Neural cell (in vitro differentiated cells): Measurements from ENCODE around the gene MTCL1. TPM values are rescaled to one million over a fixed set of nuclear protein-coding genes. Genes with fewer than 3 reads are reported as not detected.

ENCODE experiments used
- H2AFZ ChIP-seq: fragments of 200-600, 300-800 bp; sonication (generic), shearing (Covaris generic); 2 replicates; pipeline ENCODE4 v1.6.0; 2014; ENCODE audit warnings: low read depth, mild to moderate bottlenecking, antibody characterized with exemption, low read length, moderate library complexity
- H3F3A ChIP-seq: fragments of 200-600 bp; shearing (Covaris generic); 2 replicates; pipeline ENCODE4 v1.6.1; 2016; ENCODE audit warnings: mild to moderate bottlenecking, moderate library complexity, mixed read lengths, antibody characterized with exemption, low read length; ENCODE audit not compliant: insufficient read depth, poor library complexity, severe bottlenecking
- H3K27ac ChIP-seq: fragments of 200-600, 300-800 bp; sonication (generic), shearing (Covaris generic); 2 replicates; pipeline ENCODE4 v1.5.1; 2014; ENCODE audit warnings: mild to moderate bottlenecking, low read length, moderate library complexity
- H3K27me3 ChIP-seq: fragments of 300-800, 200-600 bp; sonication (generic), shearing (Covaris generic); 2 replicates; pipeline ENCODE4 v1.6.0; 2014; ENCODE audit warnings: mild to moderate bottlenecking, low read depth, low read length, moderate library complexity; ENCODE audit not compliant: insufficient read depth
- H3K36me3 ChIP-seq: fragments of 300-800, 200-600 bp; sonication (generic), shearing (Covaris generic); 2 replicates; pipeline ENCODE4 v1.5.1; 2014; ENCODE audit warnings: mild to moderate bottlenecking, antibody characterized with exemption, low read length, moderate library complexity; ENCODE audit not compliant: insufficient read depth
- H3K4me2 ChIP-seq: fragments of 300-800, 200-600 bp; sonication (generic), shearing (Covaris generic); 2 replicates; pipeline ENCODE4 v1.6.0; 2014; ENCODE audit warnings: mild to moderate bottlenecking, low read length
- H3K4me3 ChIP-seq: fragments of 300-800, 200-600 bp; sonication (generic), shearing (Covaris generic); 2 replicates; pipeline ENCODE4 v1.5.1; 2014; ENCODE audit warnings: mild to moderate bottlenecking, low read length, moderate library complexity
- H3K79me2 ChIP-seq: fragments of 200-600 bp; shearing (Covaris generic); replicated peaks from 2 replicates; pipeline ENCODE4 v1.6.0; 2014; ENCODE audit warnings: mild to moderate bottlenecking, low read length, moderate library complexity; ENCODE audit not compliant: insufficient read depth
- H3K9ac ChIP-seq: fragments of 300-800, 200-600 bp; sonication (generic), shearing (Covaris generic); 2 replicates; pipeline ENCODE4 v1.6.1; 2016; ENCODE audit warnings: mild to moderate bottlenecking, low read length, mixed read lengths
- H3K9me2 ChIP-seq: fragments of 200-600 bp; shearing (Covaris generic); 2 replicates; pipeline ENCODE4 v1.6.1; 2016; ENCODE audit warnings: mild to moderate bottlenecking, low read length, mixed read lengths; ENCODE audit not compliant: insufficient read depth
- H3K9me3 ChIP-seq: fragments of 200-600, 300-800 bp; sonication (generic), shearing (Covaris generic); 2 replicates; pipeline ENCODE4 v1.6.1; 2016; ENCODE audit warnings: mild to moderate bottlenecking, mixed run types, low read length, moderate library complexity, mixed read lengths
- H4K20me1 ChIP-seq: fragments of 200-600 bp; shearing (Covaris generic); 2 replicates; pipeline ENCODE4 v1.6.1; 2016; ENCODE audit warnings: mild to moderate bottlenecking, mixed run types; ENCODE audit not compliant: insufficient read depth
- EP300 ChIP-seq: fragments of 450-650 bp; conservative IDR thresholded peaks from 2 replicates; pipeline ENCODE4 v1.6.1; 2014; ENCODE audit warnings: antibody characterized with exemption, mild to moderate bottlenecking, moderate library complexity; ENCODE audit not compliant: poor library complexity, severe bottlenecking
- EZH2 ChIP-seq: fragments of 200-600, 300-800 bp; shearing (Covaris generic), sonication (generic); IDR thresholded peaks from 2 replicates; pipeline ENCODE4 v1.6.1; 2014; ENCODE audit warnings: antibody characterized with exemption, low read length, borderline replicate concordance, mild to moderate bottlenecking; ENCODE audit not compliant: insufficient read depth, poor library complexity, severe bottlenecking
- MXI1 ChIP-seq: fragments of 450-650 bp; conservative IDR thresholded peaks from 2 replicates; pipeline ENCODE4 v1.6.1; 2014; ENCODE audit warnings: antibody characterized with exemption, mild to moderate bottlenecking; ENCODE audit not compliant: poor library complexity, severe bottlenecking
- POLR2AphosphoS5 ChIP-seq: IDR thresholded peaks from 2 replicates; pipeline ENCODE4 v1.6.1; 2012
- RAD21 ChIP-seq: fragments of 450-650 bp; conservative IDR thresholded peaks from 2 replicates; pipeline ENCODE4 v1.6.1; 2014; ENCODE audit warnings: antibody characterized with exemption, mild to moderate bottlenecking, moderate library complexity
- SMC3 ChIP-seq: fragments of 450-650 bp; conservative IDR thresholded peaks from 2 replicates; pipeline ENCODE4 v1.6.1; 2014; ENCODE audit warnings: antibody characterized with exemption, mild to moderate bottlenecking, moderate library complexity; ENCODE audit not compliant: poor library complexity
- TAF1 ChIP-seq: IDR thresholded peaks from 2 replicates; pipeline ENCODE4 v1.6.1; 2012; ENCODE audit warnings: low read depth
- polyA plus RNA-seq: library from polyadenylated mRNA; depleted of rRNA; stranded (reverse); fragments of >200 nt; gene quantifications from 2 replicates; pipeline ENCODE4 v1.2.3, GENCODE V29; 2014
- TF ChIP-seq, protein P1 (sequence below): IDR thresholded peaks from 2 replicates; pipeline ENCODE4 v1.6.1; 2012; ENCODE audit warnings: borderline replicate concordance
- TF ChIP-seq, protein P2 (sequence below): fragments of 450-650 bp; IDR thresholded peaks from 2 replicates; pipeline ENCODE4 v1.5.1; 2014; ENCODE audit warnings: antibody characterized with exemption, mild to moderate bottlenecking, moderate library complexity; ENCODE audit not compliant: poor library complexity, severe bottlenecking

Gene MTCL1
- polyA plus RNA-seq, 1 donor from 2014 or later, result 20.8 TPM

- no peak for TF ChIP-seq MXI1
- TF ChIP-seq, protein P1, sequence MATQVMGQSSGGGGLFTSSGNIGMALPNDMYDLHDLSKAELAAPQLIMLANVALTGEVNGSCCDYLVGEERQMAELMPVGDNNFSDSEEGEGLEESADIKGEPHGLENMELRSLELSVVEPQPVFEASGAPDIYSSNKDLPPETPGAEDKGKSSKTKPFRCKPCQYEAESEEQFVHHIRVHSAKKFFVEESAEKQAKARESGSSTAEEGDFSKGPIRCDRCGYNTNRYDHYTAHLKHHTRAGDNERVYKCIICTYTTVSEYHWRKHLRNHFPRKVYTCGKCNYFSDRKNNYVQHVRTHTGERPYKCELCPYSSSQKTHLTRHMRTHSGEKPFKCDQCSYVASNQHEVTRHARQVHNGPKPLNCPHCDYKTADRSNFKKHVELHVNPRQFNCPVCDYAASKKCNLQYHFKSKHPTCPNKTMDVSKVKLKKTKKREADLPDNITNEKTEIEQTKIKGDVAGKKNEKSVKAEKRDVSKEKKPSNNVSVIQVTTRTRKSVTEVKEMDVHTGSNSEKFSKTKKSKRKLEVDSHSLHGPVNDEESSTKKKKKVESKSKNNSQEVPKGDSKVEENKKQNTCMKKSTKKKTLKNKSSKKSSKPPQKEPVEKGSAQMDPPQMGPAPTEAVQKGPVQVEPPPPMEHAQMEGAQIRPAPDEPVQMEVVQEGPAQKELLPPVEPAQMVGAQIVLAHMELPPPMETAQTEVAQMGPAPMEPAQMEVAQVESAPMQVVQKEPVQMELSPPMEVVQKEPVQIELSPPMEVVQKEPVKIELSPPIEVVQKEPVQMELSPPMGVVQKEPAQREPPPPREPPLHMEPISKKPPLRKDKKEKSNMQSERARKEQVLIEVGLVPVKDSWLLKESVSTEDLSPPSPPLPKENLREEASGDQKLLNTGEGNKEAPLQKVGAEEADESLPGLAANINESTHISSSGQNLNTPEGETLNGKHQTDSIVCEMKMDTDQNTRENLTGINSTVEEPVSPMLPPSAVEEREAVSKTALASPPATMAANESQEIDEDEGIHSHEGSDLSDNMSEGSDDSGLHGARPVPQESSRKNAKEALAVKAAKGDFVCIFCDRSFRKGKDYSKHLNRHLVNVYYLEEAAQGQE, result no peak
- no peak for TF ChIP-seq RAD21
- TF ChIP-seq, protein P2, sequence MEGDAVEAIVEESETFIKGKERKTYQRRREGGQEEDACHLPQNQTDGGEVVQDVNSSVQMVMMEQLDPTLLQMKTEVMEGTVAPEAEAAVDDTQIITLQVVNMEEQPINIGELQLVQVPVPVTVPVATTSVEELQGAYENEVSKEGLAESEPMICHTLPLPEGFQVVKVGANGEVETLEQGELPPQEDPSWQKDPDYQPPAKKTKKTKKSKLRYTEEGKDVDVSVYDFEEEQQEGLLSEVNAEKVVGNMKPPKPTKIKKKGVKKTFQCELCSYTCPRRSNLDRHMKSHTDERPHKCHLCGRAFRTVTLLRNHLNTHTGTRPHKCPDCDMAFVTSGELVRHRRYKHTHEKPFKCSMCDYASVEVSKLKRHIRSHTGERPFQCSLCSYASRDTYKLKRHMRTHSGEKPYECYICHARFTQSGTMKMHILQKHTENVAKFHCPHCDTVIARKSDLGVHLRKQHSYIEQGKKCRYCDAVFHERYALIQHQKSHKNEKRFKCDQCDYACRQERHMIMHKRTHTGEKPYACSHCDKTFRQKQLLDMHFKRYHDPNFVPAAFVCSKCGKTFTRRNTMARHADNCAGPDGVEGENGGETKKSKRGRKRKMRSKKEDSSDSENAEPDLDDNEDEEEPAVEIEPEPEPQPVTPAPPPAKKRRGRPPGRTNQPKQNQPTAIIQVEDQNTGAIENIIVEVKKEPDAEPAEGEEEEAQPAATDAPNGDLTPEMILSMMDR, result no peak
- TF ChIP-seq EP300, result no peak
- TF ChIP-seq POLR2AphosphoS5, result no peak
- no peak for TF ChIP-seq SMC3
- TF ChIP-seq EZH2, result no peak
- no peak for TF ChIP-seq TAF1
- Histone ChIP-seq H3K27ac (no peak overlapping the region), H3K79me2 (no peaks in the 10 kb centered on the region), H3K9ac (no peak overlapping the region), H3K27me3 (no peaks in the 10 kb centered on the region), H3K36me3 (no peaks in the 10 kb centered on the region), H3K4me2 (no peak overlapping the region), H3K9me3 (no peaks in the 10 kb centered on the region), H4K20me1 (no peaks in the 10 kb centered on the region), H2AFZ (no peak overlapping the region), H3F3A (no peaks in the 10 kb centered on the region), H3K4me3 (no peak overlapping the region), H3K9me2 (no peaks in the 10 kb centered on the region)
Measured at GRCh38 chr18:8752329-8752728, 47.0 kb downstream of the MTCL1 start.

DNA sequence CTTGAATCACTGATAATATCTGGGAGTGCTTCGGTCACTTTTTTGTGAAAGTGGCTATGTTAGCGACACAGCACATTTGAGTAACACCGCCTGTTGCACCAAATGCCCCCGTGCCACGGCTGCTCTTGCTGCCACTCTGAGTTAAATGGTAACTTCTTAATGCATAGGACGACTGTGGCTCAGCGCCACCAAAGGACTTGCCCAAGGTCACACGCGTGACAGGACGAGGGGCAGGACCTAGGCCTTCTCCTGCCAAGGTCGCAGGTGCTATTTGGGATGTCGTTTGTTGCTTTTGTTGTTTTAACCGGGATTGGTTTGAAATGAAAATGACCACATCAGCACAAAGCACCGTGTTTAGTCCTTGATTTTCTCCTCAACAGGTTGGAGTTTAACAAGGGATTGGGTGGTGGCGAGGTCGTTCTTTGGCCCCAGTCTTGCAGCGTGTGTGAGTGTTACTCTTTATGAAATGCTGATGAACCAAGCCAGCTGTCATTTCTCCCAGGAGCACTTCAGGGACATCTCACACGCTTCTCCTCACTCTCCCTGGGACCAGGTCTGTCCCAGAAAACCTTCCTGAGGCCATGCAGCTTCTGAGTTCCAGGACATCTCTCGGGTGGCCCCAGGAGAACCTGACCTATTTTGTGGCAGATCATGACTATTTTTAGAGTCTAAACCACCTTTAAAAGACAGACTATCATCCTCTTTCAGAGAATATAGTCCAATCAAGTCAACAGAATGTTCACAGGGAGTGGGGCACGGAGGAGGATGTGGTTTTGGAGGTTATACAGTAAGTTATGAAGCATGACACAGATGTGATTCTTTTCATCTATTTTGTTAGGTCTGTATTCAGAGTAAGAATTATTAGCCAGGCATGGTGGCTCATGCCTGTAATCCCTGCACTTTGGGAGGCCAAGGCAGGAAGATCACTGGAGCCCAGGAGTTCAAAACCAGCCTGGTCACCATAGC is 49.9 kb downstream of the MTCL1 start:
- Histone ChIP-seq H3K36me3 (no peaks in the 10 kb centered on the region), H2AFZ (no peak overlapping the region), H4K20me1 (no peaks in the 10 kb centered on the region), H3F3A (no peaks in the 10 kb centered on the region), H3K27me3 (no peaks in the 10 kb centered on the region), H3K4me2 (no peak overlapping the region), H3K79me2 (no peaks in the 10 kb centered on the region), H3K27ac (no peak overlapping the region), H3K9me3 (no peaks in the 10 kb centered on the region), H3K9me2 (no peaks in the 10 kb centered on the region), H3K4me3 (no peak overlapping the region), H3K9ac (no peak overlapping the region)
- TF ChIP-seq RAD21, result no peak
- no peak for TF ChIP-seq TAF1
- TF ChIP-seq, protein P2, result no peak
- no peak for TF ChIP-seq POLR2AphosphoS5
- TF ChIP-seq MXI1, result no peak
- TF ChIP-seq EP300, result no peak
